PFSK-1 (cell line): ENCODE results near the gene ANO4.

Experiments
- POLR2AphosphoS5 ChIP-seq: IDR thresholded peaks from 2 replicates; pipeline ENCODE4 v1.6.1; 2012; ENCODE audit warnings: low read depth, mild to moderate bottlenecking, control low read depth, low read length, moderate library complexity
- REST ChIP-seq, 2 experiments: IDR thresholded peaks; 2 replicates each; pipeline versions ENCODE4 v1.6.1 to v1.8.0; 2011 to 2012; ENCODE audit warnings: low read depth in 2 of 2, low read length in 2 of 2, control low read depth in 1 of 2, inconsistent platforms in 1 of 2, mild to moderate bottlenecking in 1 of 2, moderate library complexity in 1 of 2; ENCODE audit not compliant: insufficient read depth in 1 of 2
- SIN3A ChIP-seq: IDR thresholded peaks from 2 replicates; pipeline ENCODE4 v1.6.1; 2012; ENCODE audit warnings: mild to moderate bottlenecking, low read length, moderate library complexity, borderline replicate concordance; ENCODE audit not compliant: insufficient read depth

- no peak for TF ChIP-seq POLR2AphosphoS5
- TF ChIP-seq SIN3A, result no peak
- TF ChIP-seq REST (IDR thresholded peaks at IDR 0.05; ENCODE audit: insufficient read depth in 1 of 2, low read depth in 2 of 2, low read length in 2 of 2), result no peak
Observed at GRCh38 chr12:101039848-101040531, 245.4 kb downstream of the ANO4 start.
